Hematopoietic multipotent progenitor cell treated with erythropoietin and hydrocortisone succinate and interleukin-3 and kit ligand, for 15 days (in vitro differentiated cells): Measurements from ENCODE around the gene CCL16.
"Not testable (repeated sequence)": the region's sequence is repeated elsewhere in the genome, so short reads cannot be mapped to it uniquely, and the experiment has no call there.

ENCODE experiments used
- DNase-seq: peaks from one replicate; pipeline ENCODE4 v3.0.0-alpha.2; 2015; ENCODE audit warnings: low spot score

Gene CCL16, protein sequence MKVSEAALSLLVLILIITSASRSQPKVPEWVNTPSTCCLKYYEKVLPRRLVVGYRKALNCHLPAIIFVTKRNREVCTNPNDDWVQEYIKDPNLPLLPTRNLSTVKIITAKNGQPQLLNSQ

DNA sequence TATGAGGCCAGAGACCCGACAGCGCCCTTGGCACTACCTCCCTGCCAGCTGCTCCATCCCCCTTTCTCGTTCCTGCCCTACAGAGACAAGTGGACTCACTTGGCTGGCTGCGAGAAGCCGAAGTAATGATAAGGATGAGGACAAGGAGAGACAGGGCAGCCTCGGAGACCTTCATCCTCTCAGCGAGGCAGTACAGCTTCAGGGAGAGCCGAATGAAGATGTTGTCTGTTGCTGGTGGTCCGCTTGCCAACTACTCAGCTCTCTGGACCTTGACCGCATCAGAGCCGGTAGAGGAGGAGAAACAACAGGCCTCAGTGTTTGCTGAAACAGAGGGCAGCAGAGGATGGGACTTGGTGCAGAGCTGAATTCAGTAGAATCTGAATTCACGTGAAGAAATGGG is at the start of gene CCL16:
CCL16 (minus strand) TSS at position 252 of the 400 bp plus-strand sequence; CDS start at position 175, 77 bp downstream.
- no peak for DNase-seq

DNA sequence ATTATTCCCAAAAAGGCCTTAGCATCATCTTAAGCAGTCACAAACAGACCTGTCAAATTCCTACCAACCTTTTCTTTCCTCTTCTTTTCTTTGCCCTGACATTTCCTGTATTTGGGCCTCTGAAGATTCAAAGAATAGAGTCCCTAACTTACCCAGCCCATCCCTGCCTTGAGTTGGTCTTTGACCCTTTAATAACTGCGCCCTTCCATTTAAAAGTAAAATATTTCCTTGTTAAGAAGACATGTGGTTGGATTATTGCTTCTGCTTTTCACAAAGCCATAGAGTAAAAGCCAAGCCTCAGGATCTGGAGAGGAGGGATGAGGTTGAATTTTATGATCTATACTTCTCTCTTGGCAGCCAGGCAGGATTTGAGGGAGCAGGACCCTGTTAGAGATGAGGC is 49.7 kb upstream of the CCL16 start:
- DNase-seq: no peak

DNA sequence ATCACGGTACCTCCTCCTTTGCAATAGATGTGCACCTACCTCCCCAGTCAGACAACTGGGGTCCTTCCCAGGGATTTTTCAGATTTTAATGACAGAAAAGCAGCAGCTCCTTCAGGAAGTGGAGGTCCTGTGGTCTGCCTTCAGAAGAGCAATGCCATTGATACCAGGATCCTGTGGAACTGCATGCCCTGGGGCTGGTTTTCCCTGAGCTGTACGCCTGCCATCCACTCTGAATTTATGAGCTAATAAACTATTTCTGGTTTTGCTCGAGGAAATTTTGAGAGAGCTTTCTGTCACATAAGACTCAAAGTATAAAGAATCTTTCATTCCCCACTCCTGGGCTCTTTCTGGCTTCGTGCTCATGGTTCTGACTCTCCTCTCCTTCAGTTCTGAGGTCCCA is 46.5 kb upstream of the CCL16 start:
- DNase-seq: no peak

DNA sequence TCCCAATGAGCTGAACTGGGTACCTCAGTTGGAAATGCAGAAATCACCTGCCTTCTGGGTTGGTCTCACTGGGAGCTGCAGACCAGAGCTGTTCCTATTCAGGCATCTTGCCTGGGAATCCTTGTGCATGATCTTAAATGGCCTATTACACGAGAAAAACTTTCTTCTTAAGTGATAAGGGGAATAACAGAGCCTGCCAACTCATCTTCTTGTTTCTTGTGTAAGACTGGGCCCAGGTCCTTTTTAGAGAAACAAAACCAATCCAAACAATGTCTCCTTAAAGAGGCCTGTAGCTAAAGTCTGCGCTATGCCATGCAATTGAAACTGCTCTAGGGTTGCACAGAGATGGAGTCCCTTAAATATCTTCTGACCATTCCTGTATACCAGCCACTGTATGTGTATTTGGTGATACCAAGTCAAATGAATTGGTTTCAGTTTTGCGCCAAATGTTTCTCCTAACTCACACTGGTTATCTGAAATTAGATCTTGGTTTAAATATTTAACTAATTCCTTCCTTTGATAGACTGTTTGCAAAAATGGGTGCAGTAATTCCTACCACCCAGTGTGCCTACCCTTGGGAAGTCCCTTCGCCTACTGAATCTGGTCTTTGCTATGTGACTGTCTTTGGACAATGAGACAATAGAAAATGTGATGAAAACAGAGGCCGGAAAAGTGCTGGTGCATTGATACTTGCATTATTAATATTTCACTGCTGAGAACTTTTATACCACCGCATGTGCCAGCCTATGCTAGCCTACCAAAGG is 43.0 kb upstream of the CCL16 start:
- DNase-seq: no peak

DNA sequence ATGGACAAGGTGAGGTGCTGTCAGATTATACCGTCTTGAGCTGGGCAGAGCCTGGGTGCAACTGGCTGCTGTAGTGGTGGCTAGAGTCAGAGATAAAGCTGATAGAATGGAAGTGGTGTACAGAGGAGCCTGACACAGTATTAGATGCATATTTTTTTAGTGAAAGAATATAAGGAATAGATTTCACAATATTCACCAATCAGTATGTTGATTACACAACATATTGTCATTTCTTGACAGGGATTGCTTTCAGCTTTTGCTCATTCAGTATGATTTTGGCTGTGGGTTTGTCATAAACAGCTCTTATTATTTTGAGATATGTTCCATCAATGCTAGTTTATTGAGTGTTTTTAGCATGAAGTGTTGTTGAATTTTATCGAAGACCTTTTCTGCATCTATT is 38.1 kb upstream of the CCL16 start:
- DNase-seq: no peak

DNA sequence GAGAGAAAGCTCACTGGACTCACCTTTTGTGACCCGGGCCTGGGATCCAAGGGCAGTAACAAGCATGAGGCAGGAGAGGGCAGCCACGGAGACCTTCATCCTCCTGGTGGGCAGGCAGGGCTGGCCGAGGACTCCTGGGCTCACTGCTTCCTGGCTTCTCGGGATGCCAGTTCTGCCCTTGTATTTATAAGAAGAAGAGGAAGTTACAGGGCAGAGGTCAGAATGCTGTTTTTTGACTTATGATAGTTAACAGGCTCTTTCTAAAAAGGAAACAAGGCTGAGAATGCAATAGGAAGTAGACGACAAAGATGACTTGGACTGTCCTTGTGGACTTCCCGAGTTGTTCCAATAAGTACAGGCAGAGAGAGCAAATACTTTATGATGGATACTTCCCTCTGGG is 36.5 kb upstream of the CCL16 start, which contains the start of gene CCL23:
CCL23 (minus strand) TSS at position 174 of the 400 bp plus-strand sequence; CDS start at position 99, 75 bp downstream.
- DNase-seq: no peak

DNA sequence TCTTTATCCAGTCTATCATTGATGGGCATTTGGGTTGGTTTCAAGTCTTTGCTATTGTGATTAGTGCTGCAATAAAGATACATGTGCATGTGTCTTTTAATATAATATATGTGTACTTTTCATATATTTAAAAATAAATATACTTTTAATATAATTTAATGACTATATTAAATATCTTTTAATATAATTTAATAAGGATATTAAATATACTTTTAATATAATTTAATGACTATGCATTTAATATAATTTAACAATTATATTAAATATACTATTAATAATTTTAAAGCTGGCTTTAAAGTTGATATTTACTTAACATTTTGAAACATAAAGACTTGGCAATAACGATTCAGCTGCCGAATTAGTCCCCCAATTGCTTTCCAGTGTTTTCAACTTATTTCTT is 35.3 kb upstream of the CCL16 start:
- no peak for DNase-seq

DNA sequence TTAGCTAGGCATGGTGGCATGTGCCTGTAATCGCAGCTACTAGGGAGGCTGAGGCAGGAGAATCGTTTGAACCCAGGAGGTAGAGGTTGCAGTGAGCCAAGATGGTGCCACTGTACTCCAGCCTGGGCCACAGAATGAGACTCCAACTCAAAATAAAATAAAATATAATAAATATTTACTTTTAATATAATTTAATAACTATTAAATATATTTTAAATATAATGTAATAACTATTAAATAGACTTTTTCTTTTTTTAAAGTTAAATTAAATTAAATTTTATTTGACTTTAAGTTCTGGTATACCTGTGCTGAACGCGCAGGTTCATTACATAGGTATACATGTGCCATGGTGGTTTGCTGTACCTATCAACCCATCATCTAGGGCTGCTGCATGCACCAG is 34.6 kb upstream of the CCL16 start:
- not testable (repeated sequence) for DNase-seq

DNA sequence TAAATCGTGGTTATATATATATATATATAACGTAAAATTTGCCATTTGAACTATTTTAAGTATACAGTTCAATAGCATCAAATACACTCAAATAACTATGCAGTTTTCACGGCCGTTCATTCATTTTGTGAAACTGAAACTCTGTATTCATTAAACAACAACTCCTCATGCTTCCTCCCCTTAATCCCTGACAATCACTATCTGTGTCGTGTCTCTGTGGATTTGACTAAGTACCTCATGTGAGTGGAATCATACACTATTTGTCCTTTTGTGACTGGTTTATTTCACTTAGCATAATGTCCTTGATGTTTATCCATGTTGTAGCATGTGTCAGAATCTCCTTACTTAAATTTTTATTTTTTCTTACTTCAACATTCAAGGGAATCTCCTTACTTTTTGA is 33.6 kb upstream of the CCL16 start:
- DNase-seq: no peak

DNA sequence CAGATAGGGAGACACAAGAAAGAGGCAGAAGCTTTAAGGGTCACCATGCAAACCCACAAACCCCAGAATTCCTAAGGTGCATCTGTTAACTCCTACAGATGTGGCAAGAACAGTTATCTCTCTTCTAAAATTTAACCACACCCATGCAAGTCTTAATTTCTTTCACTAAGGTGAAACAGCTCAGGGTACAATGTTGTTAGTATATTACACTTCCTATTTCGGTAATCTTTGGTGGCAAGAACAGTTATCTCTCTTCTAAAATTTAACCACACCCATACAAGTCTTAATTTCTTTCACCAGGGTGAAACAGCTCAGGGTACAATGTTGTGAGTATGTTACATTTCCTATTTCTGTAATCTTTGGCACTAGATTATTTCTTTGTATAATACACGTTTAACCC is 29.9 kb upstream of the CCL16 start:
- DNase-seq: peak; percentile 12

DNA sequence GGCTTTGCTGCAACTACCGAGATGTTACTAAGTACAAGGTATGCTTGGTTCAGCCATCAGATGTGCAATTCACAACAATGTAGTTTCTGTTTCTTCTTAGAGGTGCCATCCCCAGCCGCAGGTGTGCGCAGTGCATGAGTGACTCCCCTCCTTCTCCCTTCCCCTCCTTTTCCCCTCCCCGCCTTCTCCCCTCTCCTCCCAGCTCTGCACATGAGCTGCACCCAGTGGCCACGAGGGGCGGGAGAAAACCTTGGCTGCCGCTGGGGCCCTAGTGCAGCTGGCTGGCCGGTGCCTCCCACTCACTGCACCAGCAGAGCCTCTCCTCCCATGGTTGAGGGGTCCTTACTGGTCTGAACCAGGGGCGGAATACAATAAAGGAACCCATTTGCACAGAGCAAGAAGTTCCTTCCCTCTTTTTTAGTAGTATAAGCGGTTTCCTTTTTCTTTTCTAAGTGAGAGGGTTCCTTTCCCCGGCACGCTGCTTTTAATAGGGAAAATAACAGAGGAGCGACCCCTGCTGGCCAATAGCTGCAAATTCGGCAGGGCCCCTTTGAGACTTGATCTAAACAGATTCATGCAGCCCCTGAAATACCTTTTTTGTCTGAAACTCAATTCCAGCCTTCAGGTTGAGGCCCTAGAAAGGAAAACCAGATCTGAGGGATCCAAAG is 27.8 kb upstream of the CCL16 start:
- no peak for DNase-seq

DNA sequence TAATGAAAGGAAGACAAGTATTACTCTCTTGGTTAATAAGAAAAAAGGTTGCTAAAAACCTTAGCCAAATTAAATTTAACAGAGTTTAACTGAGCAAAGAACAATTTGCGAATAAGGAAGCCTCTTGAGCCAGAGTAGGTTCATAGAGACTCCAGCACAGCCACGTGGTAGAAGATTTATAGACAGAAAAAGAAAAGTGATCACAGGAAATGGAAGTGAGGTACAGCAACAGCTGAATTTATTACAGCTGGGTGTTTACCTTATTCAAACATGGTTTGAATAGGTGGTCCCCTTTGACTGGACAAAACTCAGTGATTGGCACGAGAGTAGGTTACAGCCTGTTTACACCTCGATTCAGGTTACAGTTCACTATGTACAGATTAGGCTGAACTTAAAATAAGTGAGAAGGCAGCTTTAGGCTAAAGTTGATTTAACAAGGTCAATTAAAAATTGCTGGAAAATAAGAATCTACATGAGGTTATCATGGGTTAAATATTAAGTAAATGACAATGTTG is 23.4 kb upstream of the CCL16 start:
- no peak for DNase-seq

DNA sequence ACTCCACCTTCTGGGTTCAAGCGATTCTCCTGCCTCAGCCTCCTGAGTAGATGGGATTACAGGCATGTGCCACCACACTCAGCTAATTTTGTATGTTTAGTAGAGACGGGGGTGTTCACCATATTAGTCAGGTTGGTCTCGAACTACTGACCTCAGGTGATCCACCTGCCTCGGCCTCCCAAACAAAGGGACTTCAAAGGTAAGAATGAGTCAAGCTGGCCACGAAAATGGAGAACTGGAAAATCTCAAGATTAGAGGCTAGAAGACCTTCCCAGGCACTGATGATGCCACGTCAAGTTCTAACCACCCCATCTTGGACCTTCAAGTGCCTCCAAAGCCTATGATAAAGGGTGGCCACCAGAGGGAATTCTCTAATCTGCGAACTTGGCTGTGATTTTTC is 21.3 kb upstream of the CCL16 start:
- no peak for DNase-seq

DNA sequence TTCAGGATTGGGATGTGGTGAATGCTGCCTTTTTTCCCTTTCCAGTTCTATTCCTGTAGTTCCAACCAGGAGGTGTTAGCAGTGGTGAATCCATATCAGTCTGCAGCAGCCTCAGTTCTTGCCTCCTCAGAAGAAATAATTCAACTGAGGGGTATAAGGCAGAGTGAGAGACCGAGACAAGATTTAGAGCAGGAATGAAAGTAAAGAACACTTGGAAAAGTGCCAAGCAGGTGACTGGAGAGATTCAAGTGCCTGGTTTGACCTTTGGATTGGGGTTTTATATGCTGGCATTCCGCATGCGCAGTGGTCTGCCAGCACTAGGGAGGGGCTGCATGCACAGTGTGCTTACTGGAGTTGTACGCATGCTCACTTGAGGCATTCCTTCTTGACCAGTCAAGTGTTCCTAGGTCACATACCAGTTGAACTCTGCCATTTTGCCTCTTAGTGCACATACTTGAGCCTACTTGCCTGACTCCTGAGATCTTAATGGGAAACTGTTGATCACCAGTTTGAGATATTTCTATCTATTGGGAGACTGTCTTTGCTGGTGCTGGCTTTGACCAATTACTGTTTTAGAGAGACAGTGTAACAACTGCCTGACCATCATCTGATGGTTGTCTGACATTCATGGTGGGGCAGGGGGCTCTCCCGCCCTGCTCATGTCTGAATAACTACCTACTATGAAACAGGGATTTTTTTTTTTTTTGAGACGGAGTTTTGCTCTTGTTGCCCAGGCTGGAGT is 20.7 kb upstream of the CCL16 start:
- no peak for DNase-seq

DNA sequence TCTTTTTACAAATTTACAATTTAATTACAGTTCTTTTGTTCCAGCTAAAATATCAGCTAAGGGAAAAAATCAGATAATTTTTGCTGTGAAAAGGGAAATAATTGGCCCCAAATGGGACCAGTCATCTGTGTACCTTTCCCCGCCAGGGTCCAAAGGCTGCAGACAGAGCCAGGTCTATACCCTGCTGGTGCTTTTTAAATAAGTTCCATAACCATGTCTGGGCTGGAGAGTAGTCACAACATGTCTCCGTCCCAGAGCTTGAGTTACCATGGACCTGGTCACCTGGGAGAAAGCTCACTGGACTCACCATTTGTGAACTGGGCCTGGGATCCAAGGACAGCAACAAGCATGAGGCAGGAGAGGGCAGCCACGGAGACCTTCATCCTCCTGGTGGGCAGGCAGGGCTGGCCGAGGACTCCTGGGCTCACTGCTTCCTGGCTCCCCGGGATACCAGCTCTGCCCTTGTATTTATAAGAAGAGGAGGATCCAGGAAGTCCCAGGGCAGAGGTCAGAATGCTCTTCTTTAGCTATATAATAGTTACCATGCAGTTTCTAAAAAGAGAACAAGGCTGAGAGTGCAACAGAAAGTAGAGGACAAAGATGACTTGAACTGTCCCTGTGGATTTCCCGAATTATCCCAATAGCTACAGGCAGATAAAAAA is 19.9 kb upstream of the CCL16 start, which contains the start of gene CCL15:
CCL15 (minus strand) TSS at position 444 of the 662 bp plus-strand sequence; CDS start at position 383, 61 bp downstream.
- no peak for DNase-seq

DNA sequence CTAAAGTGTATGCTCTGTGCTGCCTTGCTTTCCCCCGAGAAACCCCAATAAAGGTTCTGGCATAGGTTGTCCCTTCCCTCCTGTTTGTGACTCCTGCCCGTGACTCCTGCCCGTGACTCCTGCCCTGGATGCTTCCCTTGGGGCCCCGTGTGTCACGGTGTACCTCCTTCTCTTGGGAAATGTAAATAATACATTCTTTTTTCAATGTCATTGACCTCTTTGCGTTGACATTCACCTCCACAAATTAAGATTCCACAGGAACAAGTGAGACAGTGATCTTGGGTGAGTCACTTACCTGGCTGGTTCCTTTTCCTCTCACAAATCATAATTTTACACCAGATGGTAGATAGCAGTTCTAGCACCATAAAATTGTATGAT is 19.4 kb upstream of the CCL16 start:
- DNase-seq: no peak

DNA sequence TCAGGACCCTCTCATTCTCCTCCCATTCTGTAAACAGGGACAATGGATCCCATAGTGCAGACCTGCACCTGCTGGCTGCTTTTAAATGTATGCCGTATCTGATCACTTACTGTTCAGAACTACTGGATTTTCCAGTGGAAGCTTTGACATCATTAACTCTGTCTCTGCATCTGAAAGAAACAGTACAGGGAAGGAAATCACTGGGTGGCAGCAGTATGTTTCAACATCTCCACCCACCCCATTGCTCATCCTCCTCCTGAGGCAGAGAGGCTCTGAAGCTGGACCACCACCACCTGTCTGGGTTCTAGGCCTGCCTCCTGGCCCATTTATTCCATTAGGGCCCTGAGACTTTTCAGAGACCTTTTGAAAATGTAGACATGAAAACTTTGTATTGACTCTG is 17.5 kb upstream of the CCL16 start:
- no peak for DNase-seq

DNA sequence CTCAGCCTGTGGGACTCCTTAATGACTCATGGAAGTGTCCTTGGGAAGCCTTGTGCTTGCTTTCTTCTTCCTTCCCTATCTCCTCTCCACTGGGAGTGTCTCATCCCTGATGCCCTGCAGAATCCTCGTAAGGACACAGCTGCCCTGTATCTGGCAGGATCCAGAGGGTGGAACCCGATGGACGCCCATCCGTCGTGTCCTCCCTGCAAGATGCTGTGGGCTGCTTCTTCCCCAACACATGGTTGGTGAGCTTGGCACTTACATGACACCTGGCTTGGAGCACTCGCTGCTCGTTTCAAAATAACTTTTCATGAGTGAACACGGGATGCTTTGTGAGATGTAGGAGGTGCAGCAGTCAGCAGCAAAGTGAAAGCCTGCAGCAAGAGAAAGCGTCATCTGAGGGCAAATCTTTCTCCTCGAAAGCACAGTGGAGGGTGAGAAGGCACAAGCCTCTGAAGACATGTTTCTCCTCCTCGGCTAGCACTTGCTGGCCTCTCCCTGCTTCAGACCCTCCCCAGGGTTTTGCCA is 16.8 kb upstream of the CCL16 start:
- no peak for DNase-seq

DNA sequence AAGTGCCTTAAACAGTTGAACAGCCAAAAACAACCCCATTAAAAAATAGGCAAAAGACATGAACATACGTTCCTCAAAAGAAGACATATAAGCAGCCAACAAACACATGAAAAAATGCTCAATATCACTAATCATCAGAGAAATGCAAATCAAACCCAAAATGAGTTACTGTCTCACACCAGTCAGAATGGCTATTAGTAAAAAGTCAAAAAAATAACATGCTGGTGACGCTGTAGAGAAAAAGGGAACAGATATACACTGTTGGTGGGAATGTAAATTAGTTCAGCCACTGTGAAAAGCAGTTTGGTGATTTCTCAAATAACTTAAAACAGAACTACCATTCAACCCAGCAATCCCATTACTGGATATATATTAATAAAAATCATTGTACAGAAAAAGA is 14.0 kb upstream of the CCL16 start:
- not testable (repeated sequence) for DNase-seq

DNA sequence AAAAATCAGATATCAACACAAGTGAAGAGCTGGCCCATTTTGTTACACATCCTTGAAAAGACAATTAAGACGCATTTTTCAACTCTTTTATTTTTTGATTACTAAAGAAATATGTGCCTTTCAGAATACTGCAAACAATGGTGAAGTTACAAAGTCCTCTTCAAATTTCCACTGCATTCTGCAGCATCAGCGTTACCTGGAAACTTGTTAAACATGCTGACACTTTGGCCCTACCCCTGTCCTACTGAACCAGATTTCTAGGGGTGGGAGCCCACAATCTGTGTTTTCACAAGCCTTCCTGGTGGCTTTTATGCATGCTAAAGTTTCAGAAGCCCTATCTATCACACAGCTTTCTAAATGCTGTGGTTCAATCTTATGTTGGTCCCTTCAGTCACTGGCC is 9.8 kb upstream of the CCL16 start:
- DNase-seq: no peak

DNA sequence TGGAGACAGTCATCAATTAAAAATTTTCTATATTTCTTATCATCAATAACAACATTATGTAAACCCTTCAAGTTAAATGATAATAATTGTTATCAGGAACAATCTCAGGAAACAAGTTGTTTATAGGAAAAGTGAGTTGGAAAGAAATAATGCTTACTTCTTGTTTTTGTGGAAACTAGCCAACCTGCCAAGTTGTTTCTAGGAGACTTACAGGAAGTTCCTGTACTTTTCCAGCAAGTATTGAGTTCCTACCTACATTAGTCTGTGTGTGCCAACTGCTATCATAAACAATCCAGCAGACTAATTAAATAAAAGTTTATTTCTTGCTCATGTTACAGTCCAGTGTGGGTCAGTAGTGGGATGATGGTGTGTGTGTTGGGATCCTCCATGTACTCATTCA is 6.9 kb upstream of the CCL16 start:
- DNase-seq: no peak

DNA sequence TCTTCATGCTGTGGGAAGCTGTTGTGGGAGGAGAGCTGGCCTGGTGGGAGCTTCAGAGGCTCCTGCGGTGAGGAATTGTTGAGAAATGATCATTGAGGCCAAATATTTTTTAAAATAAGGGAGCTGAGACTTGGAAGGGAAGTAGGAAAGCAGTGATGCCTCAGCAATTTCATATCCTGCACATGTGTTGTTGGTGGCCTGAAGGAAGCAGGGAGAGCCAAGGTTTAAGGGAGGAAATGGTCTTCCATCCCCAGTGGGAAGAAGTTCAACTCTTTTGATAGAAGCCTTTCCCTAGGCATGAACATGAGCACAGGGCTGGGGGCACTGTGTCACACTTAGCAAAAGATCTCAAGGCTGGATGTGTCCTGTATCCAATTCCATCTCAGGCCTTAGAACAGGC is 5.3 kb upstream of the CCL16 start, which contains the start of gene CCL14:
CCL14 (minus strand) TSS at position 87 of the 400 bp plus-strand sequence; CDS start at position 7, 80 bp downstream.
- DNase-seq: no peak
